Stimulated activated CD4-positive, alpha-beta T cell treated with anti-CD3 and anti-CD28 coated beads, Interleukin-1b, Interleukin-23, amount 100 ng/mL, for 1 hour (primary cell): ENCODE data around the gene CYP2C19.
"Not testable (repeated sequence)": the region's sequence is repeated elsewhere in the genome, so short reads cannot be mapped to it uniquely, and the experiment has no call there.

Source experiments
- DNase-seq, 2 donors: peaks; one replicate each; pipeline ENCODE4 v3.0.0-alpha.2; 2020; ENCODE audit warnings: low read depth in 2 of 2

CYP2C19 gene

DNA sequence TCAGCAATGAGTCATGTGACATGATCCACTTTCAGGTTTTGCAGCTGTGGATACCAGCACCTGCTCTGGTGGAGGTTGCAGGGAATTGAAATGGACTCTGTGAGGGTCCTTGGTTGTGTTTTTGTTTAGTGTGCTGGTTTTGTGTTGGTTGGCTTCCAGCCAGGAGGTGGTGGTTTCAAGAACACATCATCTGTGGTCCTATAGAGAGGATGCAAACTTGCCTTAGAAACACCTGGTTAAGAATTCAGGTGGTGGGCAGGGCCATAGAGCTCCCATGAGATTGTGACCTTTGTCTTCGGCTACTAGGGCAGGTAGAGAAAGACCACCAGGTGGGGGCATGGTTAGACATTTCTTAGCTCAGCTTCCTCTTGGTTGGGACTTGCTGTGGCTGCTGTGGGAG, 116.7 kb downstream of the CYP2C19 start:
- DNase-seq = no peak

DNA sequence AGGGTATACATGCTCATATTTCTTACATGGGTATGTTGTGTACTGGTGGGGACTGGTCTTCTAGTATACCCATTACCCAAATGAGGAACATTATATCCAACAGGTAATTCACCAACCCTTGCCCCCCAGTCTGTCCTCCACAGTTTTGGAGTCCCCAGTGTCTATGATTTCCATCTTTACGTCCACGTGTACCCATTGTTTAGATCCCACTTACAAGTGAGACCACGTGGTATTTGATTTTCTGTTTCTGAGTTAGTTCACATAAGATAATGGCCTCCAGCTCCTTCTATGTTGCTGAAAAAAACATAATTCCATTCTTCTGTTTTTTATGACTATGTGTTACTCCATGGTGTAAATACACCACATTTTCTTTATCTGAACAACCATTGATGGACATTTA, 126.6 kb downstream of the CYP2C19 start:
- DNase-seq = no peak

DNA sequence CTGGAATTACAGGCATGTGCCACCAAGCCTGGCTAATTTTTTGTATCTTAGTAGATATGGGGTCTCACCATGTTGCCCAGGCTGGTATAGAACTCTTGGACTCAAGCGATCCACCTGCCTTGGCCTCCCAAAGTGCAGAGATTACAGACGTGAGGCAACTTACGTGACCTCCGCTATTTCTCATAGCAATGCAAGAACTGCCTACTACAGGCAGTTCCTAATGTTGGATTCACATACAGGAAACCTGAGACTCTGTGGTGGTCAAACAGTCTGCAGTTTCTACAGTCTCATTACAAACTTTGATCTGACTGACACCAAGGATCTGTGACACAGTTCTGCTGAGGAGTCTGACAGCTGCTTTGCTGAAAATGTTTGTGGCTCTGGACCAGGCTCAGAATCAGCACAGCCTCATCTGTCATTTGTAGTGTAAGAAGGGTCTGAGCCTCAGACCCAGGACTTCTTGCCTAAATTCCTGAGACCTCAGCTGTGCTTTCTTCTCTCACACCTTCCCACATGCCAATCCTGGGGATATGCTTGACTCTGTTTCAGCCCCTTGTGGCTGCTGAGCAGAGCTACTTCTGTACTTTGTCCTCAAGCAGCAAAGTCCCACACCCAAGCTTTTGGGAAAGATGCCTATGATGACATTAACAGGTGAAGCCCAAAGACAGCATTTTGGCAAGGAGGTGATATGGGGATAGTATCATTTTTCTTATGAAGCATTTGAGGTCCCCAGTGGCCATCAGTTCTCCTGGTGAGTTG, 128.0 kb downstream of the CYP2C19 start:
- no peak for DNase-seq

DNA sequence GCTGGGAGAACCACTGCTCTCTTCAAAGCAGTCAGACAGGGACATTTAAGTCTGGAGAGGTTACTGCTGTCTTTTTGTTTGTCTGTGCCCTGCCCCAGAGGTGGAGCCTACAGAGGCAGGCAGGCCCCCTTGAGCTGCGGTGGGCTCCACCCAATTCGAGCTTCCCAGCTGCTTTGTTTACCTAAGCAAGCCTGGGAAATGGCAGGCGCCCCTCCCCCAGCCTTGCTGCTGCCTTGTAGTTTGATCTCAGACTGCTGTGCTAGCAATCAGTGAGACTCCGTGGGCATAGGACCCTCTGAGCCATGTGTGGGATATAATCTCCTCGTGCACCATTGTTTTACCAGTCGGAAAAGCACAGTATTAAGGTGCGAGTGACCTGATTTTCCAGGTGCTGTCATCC, 135.9 kb downstream of the CYP2C19 start:
- DNase-seq = not testable (repeated sequence)

DNA sequence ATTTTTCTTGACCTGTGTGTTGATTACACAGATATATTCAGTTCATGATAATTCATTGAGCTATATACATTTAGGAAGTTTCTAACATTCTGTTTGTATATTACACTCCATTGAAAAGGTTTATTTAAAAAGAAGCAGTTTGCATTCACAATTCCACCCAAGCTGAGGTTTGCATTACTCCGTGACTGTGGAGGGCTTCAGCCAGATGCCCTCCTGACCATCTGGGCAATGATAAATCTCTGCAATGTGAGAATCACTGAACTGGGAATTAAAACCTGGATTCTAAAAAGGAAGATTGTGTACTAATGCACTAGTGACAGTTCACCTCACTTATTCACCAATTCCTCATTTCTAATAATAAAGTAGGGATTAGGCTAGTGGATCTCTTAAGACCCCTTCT, 139.6 kb downstream of the CYP2C19 start:
- no peak for DNase-seq

DNA sequence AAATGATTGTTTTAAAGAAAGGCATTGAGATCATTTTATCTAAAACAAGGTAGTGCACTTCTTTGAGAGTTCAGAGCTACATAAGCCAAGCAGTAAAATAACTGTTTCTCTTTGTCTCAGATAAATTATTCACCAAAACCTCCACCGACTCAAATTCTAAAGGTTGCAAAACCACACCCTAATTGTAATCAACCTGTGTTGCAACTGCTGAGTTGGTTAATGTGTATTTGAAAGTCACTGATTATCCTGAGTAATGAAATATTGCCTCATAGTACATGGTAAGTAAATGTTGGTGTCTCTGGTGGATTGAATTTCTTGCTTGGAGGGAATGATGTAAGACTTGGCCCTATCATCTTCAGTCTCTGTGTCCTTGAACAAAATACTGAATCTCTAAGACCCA, 140.1 kb downstream of the CYP2C19 start:
- DNase-seq = no peak
